Stimulated activated CD4-positive, alpha-beta T cell treated with anti-CD3 and anti-CD28 coated beads, Interleukin-2, amount 100 ng/mL, for 48 hours (primary cell): Measurements from ENCODE around the gene FMN2.
"Not testable (repeated sequence)": the region's sequence is repeated elsewhere in the genome, so short reads cannot be mapped to it uniquely, and the experiment has no call there.

ENCODE experiments used
- DNase-seq, 2 donors: peaks; one replicate each; pipeline ENCODE4 v3.0.0-alpha.2; 2020

Gene FMN2

DNA sequence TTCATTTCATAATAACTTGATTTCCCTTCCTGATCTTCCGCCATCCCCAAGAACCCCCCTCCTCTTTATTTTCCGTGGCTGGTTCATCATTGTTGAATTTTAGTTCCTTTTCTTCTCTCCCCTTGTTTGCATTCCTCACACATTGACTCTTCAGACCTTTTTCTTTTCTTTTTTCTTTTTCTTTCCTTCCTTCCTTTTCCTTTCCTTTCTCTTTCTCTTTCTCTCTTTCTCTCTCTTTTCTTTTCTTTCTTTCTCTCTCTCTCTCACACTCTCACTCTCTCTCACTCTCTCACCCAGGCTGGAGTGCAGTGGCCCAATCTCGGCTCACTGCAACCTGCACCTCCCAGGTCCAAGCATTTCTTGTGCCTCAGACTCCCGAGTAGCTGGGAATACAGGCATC, 231.3 kb downstream of the FMN2 start:
- no peak for DNase-seq

DNA sequence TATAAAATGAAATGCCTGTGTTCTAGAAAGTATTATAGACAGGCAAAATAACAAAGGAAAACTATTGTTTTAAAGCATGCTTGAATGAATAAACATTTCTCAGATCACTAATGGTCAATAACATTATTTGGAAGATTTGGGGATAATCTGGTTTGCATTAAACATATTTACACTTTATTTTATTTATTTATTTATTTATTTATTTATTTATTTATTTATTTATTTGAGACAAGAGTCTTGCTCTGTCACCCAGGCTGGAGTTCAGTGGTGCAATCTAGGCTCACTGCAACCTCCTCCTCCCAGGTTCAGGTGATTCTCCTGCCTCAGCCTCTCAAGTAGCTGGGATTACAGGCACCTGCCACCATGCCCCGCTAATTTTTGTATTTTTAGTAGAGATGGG, 236.7 kb downstream of the FMN2 start:
- DNase-seq: not testable (repeated sequence)

DNA sequence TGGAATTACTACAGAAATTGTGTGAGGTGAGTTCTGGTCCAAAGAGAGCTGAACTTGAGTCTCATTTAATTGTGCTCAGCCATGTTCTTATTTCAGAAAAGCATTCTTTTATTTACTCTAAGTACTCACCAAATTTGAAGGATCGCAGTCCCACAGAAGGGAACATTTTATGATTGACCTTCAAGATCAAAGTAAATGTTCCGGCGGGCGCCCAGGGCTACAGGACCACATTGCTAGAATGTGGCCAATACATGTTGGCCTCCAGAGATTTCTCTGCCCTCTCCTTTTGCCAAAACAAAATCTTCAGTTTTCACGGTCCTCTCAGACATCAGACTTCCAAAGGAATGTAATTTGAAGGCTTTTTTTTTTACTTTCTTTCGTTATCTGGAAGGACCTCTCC, 237.8 kb downstream of the FMN2 start:
- DNase-seq: no peak

DNA sequence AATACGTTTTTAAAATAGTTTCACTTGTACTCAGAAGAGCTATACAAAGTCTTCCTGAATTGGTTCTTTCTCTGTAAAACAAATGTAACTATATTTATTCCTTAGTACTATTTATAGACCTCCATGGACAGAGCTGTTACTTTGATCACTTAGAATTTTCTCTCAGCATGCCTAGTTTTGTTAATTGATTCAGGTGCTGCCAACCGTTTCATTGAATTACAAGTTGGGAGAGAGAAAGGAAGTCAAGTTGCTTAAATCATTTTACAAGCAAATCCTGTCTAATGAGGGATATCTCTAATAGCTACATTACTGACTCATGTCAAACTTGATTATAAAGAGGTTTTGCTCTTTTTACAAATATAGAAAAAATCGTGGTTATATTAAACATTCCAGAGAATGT, 241.0 kb downstream of the FMN2 start:
- DNase-seq: no peak

DNA sequence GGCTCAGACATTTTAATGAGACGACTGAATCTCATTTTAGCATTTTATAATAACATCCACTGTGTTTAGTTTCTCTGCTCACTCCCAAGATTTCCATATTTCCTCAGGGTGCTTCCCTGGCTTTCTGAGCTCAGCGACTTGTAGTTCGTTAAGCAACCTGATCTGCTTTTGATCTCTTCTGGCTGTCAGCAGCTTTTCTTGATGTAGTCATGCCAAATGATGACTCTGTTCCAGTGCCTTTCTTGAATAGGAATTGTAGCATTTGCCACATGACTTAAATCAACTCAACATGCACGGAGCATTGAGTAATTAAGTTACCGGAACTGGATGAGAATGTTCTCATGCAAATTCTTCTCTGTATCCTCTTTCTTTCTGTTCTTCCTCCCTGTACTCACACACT, 246.1 kb downstream of the FMN2 start:
- DNase-seq: no peak

DNA sequence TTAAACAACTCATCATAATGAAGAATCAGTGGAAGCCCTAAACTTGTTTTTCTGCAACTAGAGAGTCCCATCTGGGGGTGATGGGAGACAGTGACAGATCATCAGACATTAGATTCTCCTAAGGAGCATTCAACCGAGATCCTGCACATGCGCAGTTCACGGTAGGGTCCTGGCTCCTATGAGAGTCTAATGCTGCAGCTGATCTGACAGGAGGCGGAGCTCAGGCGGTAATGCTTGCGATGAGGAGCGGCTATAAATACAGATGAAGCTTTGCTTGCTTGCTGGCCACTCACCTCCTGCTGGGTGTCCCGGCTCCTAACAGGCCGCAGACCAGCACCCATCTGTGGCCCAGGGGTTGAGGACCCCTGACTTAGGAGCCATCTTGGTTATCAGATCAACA, 247.2 kb downstream of the FMN2 start:
- DNase-seq: no peak

DNA sequence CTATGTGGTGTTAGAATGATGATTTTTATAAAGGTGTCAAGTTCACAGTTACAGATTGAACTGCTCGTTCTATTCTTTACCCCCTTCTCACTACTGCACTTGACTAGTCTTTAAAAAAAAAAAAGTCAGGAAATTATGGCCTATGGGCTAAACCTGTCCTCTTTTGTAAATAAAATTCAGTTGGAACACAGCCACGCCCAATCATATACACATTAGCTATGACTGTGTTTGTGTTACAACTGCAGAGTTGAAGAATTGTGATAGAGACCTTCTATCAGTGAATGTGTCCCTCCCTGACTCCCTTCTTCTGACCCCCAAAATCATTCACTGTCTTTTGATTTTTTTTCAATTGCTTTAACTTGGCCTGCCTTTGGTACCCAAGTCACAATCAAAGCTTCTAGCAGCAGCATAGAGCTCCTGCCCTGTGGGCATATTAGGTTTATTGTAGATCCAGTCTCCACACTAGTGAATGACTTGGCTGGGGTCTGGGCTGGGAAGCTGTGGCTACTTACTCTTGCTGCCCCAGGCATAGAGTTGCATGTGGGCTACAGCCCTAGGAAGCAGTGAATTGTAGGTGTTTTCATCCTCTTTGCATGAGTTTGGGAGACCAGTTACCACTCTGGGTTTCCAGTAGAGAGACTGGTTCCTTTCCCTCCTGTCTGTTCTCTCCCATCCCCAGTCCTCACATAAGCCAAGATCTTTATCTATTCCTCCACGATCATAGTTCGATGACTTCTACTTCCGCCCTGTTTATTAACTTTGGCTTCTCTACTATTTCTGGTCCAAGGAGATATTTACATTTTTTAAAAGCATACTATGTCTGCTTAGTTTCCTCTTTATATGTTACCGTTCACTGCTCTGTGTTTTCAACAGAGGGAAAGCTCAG, 249.9 kb downstream of the FMN2 start:
- no peak for DNase-seq

DNA sequence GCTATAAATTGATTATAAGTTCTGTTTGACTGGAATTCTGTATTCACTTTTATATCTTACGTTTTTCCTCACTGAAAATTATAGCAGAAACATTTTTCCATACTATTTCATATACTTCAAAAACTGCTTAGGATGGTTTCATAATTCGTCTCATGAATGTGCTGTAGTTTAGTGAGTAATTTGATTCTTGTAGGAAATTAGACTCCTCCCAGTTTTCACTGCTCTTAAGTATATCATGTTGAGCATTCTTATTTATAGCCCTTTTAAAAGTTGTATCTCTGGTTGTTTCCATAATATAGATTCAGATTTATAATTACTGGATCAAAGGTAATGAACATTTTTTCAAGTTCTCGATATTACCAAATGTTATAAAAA, 250.6 kb downstream of the FMN2 start:
- no peak for DNase-seq

DNA sequence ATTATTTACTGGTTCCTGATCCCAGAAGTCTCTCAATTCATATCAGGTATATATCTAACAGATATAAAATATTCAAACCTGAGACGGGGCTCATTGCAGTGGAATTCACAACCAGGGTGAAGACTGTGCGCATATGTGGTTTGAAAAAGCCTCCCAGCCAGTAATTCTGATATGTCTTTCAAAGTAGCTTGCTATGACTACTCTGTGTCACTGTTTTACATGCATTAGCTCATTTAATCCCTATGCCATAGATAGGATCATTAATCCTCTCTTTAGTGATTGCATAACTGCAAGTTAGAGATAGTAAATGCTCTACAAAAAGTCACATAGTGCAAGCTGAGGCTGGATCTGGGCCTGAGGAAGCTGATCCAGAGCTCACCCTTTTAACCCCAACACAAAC, 251.4 kb downstream of the FMN2 start:
- DNase-seq: no peak

DNA sequence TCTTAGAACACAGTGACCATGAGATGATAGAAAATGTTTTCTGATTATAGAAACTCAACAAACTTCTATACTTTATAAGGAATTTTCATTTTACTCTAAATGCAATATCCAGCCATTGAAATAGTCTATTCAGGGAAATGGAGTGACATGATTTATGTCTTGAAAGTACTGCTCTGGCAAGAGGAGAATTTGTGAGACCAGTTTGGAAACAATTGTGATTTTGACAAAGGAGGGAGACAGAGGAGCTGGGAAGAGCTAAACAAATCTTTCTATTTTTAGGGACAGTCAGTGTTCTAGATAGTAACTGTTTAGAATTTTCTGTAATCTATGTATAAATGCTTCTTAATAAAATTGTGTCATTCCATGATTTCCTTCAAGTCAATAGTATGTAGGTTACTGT, 252.3 kb downstream of the FMN2 start:
- DNase-seq: no peak

DNA sequence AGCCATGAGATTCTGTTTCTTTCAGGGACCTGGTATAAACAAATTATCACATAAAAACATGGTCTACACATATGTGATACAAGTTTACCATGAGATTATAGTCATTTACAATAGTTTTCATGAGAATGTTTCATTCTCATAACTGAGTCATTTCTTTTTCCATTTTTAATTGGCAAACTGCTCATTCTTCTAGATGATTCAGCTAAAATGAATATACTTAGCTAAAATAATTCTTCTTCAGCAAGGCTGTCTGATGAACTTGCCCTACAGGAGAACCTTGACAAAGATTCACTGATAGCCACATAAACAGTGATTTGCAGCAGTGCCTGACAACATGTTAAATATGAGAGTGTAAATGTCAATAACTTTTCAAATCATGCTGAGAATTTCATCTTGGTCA, 253.2 kb downstream of the FMN2 start:
- no peak for DNase-seq

DNA sequence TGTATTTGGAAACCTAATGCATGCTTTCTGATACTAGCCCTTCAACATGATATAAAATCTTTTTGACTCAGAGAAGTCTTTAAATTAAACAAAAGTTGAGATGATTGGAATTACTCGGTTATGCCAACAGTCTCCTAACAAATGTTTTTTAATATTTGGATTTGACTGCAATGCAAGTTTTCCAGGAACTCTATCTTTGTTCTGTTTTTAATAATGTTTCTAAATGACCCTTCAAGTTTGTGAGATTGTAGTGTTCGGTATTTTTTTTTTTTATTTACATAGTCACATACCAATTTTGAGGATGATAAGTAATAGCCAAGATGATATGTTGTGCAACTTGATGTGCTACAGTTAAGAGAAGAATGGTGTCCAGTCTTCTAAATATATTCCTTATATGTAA, 258.0 kb downstream of the FMN2 start:
- no peak for DNase-seq

DNA sequence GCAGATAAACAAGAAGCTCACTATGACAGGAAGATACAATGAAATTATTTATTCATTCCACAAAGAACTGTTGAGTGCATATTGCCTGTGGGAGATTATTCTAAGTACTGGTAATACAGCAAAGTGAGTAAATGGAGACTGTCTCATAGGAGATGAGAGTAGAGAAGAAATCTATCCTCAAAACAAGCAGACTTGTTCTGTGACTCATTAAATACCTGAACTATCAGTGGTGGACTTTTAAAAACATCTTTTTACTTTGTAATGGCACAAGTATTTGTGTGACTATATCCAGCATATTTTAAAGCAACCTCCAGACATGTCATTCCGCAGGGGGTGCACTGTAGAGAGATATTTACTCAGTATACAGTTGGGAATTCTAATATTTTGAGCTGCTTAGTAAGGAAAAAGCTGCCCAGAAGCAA, 259.2 kb downstream of the FMN2 start:
- no peak for DNase-seq

DNA sequence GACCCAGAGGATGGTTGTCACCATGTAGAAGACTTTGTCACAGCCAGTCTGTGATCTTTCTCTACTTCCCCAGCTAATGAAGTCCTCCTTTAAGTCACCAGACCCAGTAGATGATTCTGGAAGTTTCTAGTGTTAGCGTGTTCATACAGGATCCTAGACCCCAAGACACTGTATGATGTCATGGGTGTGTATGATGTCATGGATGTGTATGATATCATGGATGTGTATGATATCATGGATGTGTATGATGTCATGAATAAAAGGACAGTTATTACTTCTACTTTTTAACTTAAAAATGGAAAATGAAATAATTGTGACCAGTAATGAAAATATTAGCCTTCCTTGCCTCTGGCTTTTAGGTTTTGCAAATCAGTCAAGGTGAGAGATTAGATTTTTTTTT, 260.0 kb downstream of the FMN2 start:
- DNase-seq: no peak

DNA sequence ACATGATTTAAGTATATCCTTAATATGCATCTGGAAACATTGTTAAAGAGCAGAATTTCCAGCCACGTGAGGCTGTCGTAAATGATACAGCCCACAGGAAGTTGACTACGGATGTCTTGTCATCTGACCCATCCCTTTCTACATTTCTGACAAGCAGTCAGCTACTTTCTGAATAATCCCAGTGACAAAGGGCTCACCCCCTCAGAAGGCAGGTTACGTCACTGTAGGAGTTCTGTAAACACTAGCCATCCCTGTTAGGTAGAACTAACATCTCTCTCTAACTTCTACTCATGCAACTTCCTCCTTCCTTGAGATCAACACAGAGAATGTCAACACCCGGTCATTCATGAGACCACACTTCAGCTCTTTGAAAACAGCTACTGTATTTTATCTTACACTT, 261.1 kb downstream of the FMN2 start:
- DNase-seq: no peak

DNA sequence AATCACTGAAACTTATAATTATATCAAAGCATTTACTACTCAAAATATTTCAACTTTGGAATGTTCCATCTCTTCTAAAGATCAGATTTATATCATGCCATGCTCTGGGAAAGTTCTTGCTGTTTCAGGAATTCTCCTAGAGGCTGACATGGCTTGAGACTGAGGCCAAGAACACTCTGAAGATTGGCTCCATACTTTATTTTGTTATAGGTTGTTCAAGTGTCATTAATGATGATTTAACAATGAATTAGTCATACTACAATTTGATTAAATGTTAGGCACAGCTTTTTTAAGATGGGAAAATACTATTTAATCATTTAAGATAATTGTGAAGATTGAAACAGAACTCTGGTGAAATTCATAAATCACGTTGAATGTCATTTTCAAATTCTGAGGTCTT, 264.9 kb downstream of the FMN2 start:
- DNase-seq: no peak

DNA sequence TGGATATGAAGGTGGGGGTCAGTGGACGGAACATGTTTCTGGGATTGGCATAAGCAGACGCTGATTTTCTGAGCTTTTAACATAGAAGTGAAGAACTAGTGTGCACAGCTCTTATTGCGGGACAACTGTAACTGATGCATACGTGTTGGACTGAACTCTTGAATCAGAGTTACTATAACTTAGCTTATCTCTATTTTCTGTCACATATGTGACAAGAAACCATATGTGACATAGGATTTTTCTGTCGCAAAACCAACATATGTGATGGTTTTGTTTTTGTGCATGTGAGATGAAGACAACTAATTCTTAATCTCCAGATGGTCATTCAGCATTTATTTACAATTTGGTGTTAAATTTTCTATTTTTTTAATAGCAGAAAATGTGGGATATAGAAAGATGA, 270.4 kb downstream of the FMN2 start:
- no peak for DNase-seq

DNA sequence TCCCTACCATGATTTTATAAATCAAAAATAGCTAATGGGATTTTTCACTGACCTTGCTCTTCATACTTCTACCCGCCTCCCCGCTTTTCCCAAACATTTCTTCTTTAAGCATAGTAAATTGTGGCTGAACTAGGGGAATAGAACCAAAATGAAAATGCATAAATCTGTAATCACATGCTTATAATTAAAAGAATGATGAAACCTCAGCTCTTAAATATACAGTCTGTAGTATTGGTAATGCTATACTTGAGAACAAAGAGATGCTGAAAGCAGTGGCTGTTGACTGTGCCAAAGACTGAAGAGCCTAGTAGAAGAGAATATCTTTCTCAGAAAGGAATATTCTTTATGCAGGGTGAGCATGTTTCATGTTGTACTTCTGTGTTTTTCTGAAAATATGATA, 271.1 kb downstream of the FMN2 start:
- no peak for DNase-seq

DNA sequence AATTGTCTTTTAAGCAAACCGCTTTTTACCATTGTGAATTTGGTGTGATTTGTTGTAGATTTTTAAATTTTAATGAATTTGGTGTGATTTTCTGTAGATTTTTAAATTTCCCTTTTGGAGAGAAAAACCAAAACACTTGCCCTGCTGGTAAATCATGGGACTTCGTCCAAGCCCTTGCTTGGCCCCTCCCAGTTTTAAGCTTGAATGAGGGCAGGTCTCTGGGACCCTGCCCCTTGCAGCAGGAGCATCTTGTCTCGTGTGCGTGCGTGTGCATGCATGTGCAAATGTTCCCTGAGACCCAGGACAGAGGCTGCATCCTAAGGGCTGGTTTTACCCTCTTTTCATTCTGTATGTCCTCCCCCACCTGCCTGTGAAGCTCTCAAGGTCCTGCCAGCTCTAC, 271.6 kb downstream of the FMN2 start:
- DNase-seq: no peak

DNA sequence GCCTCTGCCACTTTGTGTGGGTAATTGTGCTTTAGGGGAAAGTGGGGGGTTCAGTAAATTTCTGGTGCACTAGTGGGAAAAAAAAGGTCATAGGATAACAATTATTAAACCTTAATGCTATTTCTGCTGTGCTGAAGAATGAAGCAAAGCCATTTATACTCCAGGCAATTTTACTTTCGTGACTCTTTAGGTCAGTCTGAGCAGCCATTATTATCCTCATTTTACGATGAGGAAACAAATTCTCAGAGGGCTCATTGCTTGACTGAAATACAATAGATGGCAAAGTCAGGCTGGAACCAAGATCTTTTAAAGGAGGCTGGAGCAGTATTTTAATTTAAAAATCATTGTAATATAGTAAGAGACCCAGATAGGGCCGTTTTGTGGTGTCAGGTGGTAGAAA, 272.2 kb downstream of the FMN2 start:
- DNase-seq: no peak

DNA sequence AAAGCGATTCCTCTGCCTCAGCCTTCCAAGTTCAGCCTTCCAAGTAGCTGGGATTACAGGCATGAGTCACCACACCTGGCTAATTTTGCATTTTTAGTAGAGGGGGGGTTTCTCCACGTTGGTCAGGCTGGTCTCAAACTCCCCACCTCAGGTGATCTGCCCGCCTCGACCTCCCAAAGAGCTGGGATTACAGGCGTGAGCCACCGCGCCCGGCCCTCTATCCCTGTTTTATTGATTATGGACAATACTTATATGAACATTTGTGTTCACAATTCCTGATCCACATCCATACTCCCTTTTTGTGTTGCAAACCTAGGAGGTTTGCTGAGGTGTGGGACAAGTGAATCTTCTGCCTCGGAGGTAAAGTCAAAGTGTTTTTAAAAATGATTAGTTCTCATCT, 275.0 kb downstream of the FMN2 start:
- no peak for DNase-seq

DNA sequence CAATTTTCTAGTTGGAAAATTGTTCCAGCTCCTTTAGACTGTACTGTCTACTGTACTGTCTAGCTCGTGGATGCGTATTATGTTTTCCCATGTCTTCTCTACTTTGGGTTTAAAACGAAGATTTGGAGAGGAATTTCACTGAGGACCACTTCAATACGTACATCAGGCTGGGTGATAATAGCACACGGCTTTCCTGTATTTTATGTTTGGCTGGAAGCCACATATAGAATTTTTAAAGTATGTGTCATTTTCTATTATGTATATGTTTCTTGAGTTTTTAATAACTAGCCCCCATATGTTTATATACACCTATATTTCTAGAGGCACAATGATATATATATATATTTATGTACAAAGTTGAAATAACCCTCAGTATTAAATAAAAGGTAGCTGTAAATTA, 293.9 kb downstream of the FMN2 start:
- DNase-seq: no peak

DNA sequence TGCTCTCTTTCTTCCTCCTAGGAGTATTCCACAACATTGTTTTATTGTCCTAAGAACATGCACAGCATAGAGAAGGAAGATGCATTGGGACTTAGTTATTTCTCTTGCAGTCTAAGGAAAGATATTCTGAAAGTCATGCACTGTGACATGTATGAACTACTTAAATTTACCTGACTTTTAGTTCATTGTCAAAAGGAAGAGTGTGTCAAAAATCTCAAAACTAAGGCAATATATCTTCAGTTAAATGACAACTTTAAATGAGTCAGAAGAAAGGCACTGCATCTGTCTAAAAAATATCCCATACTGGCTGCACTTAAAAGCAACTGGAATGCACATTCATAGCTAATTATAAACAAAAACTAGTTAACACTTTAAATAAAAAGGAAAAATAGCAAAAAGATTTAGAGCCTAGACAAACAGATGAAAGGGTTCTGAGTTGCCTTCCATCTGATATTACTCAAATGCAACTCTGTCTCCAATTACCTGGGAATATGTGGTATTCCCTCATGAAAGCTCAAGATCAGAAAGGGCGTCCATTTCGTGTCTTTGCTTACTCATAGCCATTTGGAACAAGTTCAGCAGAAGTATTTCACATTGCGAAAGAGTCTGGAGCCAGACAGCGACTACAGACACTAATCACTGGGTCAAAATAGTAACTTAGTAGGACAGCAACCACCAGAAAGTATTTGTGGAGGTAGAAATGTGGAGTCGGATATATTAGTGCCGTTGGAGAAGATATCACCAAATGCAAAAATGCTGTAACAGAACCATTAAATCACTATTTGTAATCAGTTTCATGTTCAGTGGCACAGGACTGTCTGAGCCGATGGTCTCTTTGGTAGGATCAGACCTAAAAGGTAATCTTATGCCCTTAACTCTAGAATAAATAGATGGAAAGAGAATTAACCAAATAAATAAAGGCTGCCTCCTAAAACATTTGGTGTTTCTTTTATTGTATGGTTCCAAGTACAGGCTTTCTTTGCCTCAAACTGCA, 294.6 kb downstream of the FMN2 start:
- no peak for DNase-seq

DNA sequence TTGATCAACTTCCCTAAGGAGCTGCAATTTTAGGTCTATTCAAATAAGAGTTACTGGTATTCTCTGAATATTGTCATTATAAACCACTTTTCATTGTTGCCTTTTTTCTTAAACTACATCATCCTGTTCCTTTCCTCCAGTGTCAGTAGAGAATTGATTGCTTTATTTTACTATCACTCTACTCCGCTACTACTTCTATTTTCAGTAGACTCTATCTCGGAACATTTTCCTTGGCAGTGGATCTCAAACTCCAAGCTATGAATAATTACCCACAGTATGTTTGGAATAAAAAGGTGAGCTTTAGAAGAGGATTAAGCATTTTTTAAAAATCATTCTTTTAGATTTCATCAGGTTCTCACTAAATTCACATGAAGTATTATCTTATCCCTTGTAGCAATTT, 295.4 kb downstream of the FMN2 start:
- no peak for DNase-seq
